ENCODE data around the gene HEPN1.

HEPN1 gene

DNA sequence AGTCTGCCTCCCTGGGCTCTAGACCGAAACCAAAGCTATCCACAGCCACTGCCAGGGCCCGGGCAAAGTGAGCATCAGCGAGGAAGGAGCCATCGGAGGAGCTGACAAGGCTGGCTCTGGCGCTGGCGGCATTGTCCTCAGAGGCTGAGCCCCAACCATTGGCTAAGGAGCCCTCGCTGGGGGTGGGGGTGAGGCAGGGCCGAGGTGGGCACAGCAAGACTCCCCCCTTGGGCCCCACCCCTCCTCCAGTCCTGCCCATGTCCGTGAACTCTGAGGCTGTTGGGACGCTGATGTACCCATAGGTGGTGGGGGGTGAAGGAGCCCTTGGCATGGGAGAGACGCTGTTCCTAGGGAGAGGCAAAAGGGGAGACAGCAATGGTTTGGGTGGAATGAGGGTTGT is 32.6 kb upstream of the HEPN1 start:
- no peak for DNase-seq

DNA sequence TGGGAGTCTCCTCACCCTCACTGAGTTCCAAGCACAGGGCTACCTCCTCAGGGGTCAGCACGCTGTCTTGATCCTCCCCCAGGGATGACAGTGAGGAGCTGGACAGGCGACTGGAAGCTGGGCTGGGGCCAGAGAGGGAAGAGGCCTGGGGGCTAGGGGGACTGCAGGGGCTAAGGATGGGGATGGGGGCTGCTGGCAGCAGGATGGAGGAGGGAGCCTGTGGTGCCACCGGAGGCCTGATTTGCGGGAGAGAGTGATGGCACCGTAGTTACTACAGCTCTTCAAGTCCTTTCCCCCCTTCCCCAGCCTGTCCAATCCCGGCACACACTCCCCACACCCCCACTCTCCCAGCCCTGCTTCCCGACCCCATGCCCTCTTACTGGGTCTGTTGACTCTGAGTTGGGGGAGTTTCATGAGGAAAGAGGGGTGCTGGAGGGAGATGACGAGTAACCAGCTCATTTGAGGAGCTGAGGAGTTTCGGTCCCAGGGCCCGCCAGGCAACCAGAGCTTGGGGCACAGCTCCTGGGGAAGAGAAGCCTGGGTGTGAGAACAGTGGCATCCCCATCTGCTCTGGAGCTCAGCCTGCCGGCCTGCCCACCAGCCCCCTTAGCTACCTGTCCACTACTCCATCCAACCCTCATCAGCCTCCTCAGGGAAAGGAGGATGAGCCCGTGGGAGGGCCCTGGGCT is 31.9 kb upstream of the HEPN1 start:
- DNase-seq, result no peak

DNA sequence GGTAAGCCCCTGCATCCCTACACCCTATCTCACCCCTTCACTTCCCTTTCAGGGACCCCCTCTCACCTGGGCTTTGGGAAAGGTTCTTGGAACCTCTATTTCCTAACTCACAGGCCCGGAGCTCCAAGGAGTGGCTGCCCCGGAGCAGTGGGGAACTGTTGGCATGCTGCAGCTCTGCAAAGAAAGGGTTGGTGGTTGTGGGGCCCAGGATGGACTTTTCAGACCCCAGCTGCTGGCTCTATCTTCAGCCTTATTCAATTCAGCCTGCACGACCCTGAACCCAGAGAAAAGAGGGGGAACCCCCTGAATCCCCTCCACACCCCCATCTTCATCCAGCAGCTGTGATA is 31.4 kb upstream of the HEPN1 start:
- DNase-seq, result no peak

DNA sequence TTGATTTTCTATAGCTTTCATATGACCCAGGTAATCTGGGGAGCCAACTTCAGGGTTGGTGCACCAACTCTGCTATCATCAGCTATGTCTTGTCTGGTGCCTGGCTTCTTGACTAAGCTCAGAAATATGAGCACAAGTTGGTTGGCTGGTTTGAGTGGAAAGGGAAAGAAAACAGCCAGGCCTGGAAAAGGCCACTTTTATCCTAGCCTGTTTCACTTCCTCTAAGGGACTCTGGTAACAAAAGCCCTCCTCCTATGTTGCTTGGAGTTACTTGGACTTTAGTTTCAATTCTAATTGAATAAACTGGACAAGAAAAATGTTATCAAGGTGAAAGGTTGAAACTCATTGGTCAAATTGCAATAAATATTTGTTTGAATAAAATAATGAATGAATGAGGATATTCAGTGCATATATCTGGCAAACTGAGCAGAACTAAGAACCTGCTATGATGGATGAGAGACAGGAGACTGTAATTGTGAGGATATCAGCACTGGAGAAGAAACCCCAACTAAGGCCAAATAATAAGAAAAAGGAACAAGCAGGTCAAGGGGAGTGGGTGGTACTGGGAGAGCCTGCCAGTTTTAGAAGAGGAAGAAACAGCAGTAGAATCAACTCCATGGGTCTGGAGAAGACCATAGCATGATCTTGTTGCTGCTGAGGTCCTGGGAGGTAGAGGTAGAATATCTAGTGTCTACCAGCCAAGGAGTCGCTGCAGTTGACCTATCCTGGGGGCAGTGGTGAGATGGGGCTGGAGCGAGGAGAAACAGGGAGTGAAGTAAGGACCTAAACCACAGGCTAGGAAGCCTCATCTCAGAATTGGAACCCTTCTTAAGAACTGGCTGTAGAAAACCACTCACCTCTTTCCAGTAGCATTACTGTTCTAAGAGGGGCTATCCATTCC is 29.6 kb upstream of the HEPN1 start:
- DNase-seq, result no peak

DNA sequence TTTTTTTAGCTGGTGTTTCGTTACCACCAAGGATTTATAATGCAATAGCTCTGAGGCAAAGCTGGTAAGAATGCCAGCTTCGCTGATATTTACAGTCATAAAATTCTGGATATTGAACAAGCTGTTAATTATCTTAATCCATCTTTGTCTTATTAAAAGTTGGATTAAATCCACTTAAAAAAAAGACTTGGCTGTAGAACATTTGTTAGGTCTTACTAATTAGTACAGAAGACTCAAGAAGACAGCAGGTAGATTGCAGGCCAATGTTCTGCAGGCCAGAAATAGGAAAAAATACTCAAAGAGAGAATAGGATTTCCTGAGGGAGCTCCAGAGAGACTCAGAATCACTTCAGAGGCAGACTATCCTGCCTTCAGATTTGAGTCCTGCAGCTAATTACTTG is 28.9 kb upstream of the HEPN1 start:
- no peak for DNase-seq

DNA sequence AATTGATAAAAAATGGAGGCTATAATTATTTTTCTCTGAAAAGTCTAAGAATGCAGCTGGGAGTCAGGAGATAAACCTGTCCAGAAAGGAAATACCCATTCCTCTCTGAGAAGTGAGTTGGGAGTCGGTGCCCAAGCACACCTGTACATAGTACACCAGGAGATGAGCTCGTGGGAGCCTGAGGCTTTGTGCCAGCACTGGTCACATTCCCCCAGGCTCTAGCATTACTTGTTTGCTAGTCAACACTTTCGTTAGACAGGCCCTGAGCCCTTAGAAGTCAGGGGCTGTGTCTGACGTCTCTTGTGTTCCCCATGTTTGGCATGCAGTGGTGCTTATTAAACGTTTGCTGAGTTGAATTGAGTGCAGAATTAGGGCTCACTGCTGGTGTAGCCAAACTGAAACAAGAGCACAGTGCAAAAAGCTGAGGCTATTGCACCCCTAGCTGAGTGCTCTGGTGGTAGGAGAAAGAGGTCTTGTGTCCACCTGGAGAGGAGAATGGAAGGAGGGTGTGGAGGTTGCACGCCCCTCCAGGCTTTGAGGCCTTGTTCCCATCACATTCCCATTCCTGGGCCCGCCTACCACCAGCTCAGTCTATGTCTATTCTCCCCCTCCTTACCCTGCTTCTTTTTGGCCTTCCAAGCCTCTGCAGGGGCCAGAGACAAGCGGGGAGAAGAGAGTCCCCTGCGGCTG is 28.2 kb upstream of the HEPN1 start:
- no peak for DNase-seq

DNA sequence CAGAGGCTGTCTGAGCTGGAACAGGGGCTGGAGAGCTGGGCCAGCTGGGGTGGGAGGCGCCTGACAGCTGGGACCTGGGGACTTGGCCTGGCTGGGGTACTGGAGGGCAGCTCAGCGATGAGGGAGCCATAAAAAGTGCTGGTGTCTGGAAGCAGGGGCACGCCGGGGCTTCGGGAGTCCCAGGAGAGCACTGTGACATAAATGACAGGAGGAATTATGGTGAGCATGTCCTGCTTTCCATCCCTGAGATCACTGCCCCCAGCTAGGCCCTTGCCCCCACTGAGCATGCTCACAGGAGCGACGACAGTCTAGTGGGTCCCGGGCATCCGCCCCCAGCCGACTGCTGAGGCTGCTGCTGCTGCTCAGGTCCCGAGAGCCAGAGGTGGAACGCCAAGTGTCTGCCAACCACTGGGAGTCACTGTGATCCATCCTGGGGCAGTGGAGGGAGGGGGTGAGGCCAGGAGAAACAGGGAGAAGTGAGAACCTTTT is 27.6 kb upstream of the HEPN1 start:
- no peak for DNase-seq

DNA sequence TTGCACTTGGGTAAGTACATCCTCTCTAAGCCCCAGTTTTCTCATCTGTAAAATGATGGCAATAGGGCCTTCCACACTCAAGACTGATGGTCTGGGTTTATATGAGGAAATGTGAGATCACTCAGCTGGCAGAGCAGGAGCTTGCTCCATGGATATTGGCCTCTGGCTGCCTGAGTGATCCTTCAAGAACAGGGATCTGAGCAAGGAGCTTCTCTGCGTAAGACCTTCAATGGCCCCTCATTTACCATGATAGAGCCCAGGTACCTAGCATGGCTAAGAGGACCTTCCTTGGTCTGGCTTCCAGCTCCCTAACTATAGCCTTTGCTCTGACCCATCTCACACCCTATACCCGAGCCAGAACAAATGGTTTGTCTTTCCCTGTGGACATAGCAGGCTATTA is 26.9 kb upstream of the HEPN1 start:
- no peak for DNase-seq

DNA sequence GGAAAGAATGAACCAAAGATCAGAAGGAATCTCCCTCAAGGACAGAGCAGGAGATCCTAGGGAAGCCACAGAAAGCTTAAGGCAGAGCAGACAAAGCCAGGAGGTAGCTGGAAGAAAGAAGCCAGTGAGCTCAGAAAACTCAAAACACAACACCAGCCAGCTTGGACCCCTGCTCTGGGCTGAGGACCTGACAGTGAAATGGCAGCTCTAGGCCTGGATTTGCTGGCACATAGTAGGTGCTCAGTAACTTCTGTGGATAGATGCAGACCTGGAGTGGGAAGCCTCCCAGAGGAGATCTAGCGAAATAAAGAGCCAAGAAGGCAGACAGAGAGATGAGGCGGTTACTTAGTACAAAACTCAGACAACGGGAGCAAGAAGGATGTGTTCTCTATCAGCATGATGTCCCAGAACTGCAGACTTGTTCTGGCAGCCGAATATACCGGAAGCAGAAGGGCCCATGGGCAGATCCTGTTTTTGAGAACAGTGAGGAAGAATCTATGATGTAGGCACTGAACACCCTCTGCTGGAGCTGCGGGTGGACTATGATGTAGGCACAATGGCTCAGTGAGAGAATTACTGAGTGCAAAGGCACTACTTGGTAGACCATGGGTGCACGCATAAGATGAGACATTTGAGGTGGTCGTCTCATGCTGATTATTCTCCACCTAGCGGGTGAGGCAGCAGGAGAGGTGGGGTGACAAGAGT is 26.1 kb upstream of the HEPN1 start:
- no peak for DNase-seq

DNA sequence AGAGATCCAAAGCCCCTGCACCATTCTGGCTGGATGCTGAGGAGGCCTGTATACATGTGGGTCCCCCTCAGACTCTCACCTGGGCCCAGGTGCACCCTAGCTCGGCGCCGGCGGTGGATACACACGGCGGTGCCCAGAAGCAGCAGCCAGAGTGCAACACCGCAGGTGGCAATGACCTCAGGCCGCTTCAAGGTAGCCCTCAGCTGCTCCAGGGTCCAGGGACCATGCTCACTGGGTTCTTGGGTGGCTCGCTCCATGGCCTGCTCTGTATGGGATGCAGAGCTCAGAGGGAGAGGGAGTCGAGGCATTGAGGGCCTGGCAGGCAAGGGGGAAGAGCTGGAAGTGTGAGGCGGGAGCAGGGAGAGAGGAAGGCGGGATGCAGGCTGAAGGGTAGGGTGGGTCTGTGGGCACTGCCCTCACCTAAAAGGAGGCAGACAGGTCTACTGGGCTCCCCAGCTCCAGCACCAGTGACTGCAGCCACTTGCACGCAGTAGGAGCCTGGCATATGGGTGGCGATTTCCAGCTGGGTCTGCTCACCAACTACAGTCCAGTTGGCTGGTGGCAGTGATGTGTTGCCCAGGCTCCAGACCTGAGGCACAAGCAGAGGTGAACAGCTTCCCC is 25.2 kb upstream of the HEPN1 start:
- DNase-seq, result no peak

DNA sequence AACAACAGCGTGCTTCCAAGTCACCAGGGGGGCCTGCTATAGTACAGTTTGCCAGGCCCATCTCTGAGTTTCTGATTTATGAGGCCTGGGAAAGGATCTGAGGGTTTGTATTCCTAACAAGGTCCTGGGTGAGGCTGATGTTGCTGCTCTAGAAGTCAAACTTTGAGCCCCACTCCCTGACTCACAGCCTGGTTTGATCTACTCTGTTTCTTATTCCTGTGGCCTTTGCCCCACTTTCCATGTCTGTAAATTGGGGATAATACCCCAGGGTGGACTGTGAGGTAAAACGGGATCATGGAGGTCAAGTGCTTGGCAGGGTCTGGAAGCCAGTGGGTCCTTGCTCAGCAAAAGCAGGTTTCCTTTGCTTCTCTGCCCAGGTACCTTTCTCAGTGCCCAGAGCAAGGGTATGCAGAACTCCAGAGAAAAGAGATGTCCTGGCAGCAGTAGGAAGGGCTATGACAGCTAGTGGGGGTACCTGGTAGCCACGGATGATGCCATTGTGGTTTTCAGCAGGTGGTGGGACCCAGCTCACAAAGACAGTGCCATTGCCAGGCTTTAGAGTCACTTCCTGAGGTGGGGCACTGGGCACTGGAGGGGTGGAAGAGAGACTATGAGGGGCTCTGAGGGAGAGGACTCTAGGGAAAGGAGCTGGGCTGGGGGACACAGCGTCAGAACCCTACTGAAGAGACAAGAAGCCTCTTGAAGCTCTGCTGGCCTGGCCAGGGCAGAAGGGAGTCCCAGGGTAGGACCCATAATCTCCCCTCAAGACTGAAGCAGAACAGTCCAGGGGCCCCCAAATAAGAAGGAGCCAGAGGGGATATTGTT is 24.2 kb upstream of the HEPN1 start:
- no peak for DNase-seq

DNA sequence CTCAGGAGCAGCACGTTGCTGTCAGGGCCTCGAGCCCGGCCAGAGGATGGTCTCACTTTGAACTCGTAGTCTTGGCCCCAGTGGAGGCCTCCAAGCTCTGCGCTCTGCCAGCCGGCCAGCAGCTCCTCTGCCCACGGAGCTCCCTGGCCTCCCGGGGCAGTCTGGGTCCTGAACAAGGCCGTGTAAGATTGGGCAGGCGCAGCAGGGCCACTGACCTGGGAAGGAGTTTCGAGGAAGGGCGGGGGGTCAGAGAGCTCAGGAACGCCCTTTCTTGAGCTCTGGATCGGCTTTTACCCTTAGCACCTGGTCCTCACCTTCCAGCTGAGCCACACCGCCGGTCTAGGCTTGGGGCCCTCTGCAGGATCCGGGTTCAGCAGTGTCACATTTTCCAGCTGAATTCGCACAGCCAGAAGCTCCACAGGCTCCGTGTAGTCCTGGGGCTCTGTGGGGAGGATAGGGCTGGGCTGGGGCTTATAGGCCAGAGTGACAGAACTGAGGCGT is 23.5 kb upstream of the HEPN1 start:
- no peak for DNase-seq

DNA sequence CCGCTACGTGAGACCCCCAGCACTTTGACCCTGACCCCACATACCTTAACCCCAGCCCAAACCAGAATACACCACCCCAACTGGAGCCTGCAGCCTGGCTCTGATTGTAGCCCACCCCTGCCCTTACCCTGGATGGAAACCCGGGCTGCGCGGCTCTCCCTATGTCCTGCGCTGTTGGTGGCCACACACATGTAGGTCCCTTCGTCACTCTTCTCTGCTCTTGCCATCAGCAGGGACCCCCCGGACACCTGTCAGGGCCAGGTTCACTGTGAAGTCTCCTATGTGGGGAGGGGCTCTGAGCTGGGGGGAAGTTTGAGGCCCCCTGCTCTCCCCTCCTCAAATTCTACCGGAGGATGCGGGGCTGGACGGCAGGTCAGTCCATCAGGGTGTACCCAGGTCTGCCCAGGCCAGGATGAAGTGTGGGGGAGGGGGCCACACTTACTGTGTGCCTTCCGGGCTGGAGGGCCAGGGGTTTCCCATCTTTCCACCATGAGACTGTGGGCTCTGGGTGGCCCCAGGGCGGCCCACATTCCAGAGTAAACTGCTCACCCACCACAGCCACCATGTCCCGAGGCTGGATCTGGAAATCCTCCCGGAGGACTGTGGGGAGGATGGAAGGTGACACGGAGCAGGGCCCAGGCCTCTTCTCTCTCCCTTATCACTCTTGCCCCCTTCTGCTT is 22.8 kb upstream of the HEPN1 start:
- DNase-seq, result no peak

DNA sequence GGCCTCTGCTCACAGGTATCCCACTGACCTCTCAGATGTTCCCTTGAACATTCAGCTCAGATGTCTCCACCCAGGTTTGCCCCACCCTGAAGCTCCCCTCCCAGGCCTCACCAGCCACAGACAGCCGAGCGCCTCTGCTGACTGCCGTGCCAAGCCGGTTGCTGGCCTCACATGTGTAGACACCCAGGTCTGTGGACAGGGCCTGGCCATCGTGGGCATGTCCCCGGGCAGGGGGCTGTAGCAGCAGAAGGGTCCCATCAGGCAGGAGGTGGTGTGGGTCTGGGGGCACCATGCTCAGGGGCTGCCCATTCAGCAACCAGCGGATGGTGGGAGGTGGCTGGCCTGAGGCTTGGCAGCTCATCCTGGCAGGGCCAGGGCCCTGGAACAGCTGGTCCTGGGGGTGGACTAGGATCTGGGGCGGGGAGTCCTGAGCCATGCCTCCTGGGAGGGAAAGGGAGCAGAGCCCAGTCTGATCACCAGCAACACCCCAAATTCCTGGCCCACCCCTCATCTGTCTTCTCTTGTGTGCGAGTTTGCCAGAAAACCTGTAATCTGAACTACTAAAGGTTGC is 22.1 kb upstream of the HEPN1 start:
- DNase-seq, result no peak

DNA sequence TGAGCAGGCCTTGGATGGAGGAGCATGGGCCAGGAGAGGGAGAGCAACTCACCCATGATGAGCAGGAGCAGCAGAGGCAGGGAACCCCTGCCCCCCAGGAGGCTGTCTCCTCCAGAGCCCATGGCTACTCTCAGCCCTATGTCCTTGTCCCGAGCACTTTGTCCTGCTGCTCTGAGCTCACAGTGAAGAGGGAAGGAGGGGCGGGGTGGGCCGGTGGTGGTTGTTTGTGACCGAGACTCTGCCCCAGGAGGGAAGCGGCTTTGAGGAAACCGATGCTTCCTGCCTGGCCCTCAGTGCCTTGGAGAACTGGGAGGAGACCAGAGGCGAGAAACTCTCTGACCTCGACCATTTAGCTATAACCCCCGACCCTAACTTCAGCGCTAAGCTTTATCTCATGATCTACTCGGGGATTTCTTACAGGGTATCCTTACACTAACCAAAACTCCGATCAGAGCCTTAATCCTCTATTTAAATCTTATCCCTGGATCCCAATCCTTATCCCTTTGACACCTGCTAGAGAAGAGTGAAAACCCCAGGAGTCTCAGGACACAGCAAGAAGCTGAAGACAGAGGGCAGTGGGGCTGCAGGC is 21.3 kb upstream of the HEPN1 start, which contains the start of gene ROBO4:
ROBO4 (minus strand) TSS at position 192 of the 589 bp plus-strand sequence; CDS start at position 122, 70 bp downstream.
- no peak for DNase-seq

DNA sequence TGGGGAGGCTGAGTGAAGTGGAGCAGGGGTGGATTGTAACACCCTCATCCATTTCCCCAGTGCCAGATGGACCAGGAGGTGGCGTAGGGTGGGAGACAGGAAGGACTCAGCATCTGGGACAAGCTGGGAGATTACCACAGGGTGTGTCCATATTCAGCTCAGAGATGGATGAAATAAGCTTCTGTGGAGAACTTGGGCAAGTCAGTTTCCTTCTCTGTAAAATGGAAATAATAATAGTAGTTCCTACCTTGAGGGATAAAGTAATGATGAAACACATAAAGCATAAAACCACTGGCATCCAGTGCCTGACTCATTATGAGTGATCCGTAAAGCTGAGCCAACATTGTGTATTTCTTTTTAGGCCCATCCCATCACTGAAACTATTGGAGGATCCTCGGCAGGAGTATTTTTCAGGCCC is 20.8 kb upstream of the HEPN1 start:
- DNase-seq, result no peak

DNA sequence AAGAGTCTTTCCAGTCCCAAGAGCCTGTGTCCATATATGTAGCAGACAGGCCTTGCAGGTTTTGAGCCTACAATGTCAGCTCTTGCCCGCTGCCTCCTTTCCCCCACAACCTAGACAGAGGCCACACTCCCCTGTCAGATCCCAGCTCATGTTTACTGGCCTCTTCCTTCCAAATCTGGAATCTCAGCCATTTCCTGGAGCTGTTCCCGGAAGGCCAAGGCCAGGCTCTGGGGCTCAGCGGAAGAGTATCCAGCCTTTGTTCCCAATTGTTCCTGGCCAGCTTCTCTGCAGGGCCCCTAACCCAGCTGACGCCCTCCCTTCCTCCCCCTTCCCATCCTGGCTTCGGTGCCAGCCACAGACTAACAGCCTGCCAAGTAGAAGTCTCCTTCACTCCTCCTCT is 20.3 kb upstream of the HEPN1 start:
- DNase-seq, result no peak

DNA sequence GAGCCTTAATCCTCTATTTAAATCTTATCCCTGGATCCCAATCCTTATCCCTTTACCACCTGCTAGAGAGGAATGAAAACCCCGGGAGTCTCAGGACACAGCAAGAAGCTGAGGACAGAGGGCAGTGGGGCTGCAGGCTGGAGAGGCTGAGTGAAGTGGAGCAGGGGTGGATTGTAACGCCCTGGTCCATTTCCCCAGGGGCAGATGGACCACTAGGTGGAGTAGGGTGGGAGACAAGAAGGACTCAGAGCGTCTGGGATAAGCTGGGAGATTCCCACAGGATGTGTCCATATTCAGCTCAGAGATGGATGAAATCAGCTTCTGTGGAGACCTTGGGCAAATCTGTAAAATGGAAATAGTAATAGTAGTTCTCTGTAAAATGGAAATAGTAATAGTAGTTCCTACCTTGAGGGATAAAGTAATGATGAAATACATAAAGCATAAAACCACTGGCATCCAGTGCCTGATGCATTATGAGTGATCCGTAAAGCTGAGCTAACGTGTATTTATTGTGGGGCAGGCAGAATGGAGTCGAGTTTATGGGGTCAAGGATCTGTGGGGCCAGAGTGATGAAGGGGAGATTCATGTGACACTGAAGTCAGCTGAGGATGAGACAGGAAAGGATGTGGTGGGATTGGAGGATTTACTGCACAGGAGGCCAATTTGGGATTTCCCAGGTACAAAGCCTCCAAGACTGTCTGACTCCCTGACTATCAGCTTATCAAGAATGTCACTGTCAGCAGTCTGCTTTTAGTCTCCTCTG is 19.5 kb upstream of the HEPN1 start:
- no peak for DNase-seq

DNA sequence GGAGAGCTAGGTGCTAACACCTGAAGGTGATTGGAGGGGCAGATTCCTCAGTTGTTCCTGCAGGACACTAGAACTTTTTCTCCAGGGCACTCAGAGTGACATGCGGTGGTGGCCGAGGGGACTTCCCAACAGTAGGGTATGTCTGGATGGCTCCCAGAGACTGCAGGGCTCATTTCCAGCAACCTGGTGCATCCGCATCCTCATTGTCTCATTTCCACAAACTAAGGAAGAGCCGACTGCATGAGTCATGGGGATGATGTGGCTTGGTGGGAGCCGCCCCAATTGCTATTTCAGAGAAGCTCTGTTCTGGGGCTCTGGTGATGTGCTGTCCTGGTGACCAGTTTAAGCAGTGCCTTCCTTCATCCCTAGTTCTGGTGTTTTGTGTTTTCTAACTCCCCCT is 18.6 kb upstream of the HEPN1 start:
- DNase-seq, result no peak
